ENCODE results near the gene ZNF474.

ZNF474 gene

DNA sequence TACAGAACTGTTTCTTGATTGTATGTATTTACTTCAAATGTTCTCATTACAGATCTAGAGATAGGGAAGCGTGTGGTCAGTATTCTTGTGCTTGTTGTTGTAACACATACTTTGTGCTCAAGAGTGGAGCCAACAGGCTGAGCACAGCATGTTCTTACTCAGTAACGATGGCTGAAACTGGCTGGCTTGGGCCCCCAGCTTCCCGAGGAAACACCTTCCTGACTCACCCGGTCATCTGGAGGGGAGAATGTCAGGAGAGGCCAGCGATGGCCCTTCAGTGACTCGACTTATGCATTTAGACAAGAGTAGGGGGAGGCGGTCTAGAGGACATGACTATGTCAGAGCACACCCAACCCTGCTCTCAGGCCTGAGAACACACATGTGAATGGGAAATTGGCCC lies 25.6 kb downstream of the ZNF474 start:
- no peak for DNase-seq

DNA sequence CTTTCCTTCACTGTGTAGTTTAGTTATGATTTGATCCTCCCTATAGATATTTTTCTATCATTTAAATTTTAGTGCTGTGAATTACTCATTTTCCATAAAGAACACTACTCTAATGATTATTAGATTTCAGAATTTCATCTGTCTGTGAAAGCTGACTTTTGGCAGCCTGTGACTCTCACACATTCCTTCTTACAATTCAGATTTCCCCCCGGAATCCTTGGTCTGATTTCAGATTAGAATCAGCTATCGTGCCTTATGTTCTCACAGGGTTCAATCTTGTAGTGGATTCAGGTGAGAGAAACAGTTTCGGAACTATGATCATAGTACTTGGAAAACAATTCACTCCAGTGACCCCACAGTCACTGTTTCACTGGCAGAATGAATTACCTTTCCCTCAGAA lies 26.2 kb downstream of the ZNF474 start:
- no peak for DNase-seq

DNA sequence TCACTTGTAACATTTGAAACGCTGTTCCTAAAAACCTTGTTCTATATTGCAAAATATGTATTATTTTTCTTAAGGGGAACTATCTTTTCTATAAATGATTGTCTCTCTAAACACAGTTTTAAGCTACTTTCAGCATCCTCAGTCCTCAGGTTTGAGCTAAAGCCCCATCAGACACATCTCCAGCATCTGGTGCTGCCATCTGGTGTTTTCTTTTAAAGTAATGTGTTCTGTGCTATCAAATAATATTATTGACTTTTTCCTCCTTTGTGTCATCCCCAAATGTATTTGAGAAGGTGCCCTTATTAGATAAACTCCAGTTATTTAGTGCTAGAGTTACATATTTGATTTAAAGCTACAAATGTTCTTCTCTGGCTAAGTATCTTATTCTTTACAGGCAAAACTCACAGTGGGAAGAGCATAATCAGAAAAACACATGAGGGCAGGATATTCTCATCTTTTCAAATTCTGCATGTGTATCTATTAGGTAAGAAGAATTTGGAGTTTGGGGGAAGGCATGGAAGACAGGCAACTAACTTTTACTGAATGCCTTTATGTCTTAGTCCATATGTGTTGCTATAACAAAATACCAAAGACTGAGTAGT lies 27.5 kb downstream of the ZNF474 start:
- no peak for DNase-seq

DNA sequence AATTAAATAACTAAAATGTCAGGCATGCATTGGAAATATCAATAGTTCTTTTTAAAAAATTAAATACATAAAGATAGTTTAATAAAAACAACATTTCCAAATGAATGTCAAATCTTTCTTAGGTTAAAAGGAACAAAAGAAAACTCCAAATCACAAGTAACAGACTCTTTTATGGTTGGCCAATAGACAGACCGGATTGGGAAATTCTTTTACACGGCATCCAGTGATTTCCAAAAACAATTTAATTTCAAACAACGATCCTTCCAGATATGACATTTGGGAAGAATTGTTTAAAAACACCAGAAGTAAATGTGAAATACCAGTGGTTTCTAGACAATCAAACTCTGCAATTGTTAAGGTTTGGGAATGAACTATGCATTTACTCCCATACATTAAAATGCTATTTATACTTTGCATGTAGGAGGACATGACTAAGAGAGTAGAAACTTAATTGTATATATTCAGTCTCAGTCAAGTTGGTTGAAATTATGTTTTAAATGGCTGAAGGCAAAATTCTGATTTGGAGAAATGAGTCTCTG lies 32.8 kb downstream of the ZNF474 start:
- no peak for DNase-seq

DNA sequence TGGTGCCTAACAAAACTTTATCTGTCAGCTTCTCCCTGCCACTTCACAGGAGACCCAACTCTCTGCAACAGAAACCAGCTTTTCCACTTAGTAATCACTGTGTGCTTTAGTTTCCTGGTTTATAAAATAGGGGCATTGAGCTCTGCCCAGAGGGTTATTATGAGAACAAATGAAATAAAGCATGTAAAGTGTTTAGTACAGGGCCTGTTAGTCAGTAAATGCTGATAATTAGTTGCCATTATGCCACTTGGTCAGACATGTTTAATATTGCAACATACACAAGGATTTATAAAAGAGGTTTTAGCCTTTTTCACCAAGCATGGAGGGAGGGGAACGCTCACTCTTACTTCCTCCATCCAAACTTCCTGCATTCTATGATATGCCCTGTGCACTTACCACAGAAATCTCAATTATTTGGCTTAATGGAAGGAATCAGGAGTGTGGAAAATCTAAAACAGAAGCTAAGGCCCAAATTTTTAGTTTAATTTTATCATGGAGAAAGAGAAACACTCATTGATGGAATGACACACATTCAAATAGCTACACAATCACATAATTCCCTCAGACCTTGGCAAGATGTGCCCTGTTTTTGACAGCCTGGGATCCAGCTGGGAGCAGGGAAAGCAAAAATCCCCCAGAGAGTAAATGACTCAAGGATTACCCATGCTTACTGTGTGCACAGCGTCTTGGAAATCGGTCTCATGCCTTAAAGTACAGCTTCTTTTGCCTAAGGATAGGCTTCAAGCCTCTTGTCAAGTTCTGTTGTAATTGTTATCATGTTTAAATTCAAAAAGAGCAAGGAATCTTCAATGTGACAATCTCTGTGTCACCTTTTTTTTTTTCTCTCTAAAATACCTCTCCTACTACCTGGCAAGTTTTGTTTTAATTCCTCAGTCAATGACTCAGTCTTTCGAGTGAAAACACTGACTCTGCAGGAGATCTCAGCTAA lies 34.0 kb downstream of the ZNF474 start:
- no peak for DNase-seq

DNA sequence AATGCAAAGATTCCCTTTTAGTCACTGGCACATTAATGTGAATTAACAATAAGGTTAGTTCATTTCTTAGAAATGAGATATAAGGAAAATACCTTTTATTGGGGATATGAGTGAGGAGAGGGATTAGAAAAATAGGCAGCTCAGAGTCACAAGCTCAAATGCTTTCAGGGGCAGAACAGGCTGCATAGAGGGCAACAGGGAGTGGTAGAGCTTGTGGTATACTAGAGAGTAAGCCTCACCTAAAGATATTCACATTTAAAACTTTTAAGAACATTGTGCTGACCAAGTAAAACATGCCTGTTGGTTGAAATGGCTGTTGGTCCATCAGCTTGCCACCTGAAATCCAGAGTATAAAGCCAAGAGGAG lies 34.7 kb downstream of the ZNF474 start:
- no peak for DNase-seq

DNA sequence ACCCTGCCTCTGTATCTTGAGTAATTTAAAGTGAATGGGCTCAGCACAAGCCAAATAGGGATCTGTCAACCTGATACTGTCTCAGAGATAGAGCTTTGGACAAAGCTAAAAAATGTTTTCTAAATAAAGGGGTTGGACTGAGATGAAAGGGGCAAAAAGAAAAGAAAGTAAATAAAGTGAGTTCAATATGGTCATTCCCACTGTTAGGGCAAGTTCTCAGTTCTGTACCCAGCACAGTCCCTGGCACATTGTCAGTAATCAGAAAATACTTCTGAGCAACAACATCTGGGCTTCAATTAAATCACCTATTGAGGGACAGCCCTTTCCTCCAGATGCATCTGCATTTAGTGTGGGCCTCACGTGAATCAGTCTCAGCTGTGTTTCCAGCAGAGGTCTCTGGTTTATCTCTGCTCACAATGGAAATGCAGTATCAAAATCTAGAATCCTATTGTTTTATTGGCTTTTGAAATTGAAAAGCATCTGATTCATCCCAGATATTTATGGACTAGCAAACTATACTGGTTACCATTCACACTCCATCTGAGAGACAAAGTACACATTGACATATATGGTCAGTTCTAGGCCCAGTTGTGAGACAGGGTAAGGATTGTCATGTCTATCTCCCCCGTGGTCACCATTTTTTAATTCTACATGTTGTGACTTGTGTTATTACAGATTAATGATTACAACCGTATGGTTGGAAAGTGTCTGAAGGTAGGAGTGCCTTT lies 35.6 kb downstream of the ZNF474 start:
- no peak for DNase-seq

DNA sequence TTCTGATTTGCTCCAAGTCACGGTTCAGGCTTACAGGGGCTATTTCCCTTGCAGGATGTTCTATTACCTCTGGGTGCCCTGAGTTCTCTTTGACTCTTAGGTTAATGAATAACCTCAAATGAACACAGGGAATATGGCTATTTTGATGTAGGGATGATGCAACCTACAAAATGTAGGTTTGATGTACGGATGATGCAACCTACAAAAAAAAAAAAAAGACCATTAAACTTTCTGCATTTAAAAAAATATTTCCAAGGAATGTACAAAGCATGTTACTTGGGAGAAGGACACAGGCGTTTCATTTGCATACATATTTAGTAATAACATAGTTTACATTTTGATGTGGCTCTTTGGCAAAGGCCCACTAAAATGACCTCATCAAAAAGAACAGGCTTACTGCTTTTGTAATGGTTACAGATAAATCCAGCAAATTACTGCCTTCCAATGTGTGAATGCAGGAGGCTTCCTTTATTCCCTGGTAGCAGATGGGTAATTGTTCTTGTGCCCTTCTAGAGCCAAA lies 36.3 kb downstream of the ZNF474 start:
- no peak for DNase-seq

DNA sequence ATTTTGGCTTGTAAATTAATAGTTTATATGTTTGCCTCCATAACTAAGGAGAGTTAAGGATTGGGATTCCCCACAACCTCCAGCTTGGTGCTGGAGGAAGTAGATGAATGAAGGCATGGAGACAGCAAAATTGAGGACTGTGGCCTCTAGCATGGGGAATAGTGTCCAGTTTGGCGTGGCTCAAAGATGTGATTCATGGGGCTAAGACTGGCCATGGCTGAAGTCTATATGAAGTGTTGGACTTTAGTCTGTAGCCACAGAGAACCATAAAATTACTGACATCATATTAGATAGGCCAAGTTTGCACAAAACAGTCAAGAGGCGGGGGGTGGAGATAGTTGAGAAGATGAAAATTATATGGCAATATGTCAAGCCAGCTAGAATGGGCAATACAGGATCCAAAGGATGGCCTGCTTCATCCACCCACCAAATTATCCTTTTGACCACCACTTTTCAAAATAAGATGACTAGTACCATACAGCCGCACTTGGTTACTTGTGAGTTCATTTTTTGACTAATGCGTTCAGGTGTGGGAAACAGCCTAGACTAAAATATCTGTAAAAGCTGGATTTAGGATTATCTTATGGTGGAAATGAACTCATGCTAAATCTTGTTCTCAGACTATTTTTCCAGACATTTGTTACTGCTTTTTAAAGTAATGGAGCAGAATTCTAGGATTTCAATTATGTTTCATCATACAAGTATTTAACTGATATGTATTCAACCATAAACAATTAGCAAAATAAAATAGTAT lies 40.2 kb downstream of the ZNF474 start:
- DNase-seq = no peak

DNA sequence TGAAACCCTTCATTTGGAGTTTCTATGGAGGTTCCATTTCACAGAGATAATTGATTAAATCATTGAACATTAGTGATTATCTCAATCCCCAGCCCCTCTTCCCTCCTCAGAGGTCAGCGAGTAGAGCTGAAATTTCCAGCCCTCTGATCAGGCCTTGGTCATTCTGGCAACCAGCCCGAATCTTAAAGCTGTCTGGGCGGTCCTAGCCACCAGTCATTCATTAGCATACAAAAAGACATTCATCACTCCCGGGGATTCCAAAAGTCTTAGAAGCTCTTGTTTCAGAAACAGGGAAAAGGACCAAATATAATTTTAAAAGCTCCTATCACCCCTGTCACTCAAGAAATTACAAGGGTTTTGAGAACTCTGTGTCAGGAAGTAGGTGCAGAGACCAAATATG lies 41.3 kb downstream of the ZNF474 start:
- no peak for DNase-seq

DNA sequence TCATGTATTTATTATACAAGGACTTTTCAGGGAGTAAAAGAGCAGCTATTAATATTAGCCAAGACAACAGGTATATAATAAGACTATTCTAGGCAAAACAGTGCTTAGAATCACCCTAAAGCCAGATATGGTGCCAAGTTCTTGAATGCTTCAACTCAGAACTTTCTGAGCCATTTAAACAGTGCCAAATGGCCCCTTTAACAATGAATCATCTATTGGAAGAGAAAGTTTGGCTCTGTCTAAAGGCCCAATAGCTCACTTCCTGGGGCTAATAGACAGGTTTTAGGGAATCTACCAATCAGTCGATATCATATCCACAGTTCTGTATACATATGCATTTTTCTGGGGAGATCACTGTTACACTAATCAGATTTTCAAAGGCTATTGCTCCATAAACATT lies 42.9 kb downstream of the ZNF474 start:
- DNase-seq = no peak

DNA sequence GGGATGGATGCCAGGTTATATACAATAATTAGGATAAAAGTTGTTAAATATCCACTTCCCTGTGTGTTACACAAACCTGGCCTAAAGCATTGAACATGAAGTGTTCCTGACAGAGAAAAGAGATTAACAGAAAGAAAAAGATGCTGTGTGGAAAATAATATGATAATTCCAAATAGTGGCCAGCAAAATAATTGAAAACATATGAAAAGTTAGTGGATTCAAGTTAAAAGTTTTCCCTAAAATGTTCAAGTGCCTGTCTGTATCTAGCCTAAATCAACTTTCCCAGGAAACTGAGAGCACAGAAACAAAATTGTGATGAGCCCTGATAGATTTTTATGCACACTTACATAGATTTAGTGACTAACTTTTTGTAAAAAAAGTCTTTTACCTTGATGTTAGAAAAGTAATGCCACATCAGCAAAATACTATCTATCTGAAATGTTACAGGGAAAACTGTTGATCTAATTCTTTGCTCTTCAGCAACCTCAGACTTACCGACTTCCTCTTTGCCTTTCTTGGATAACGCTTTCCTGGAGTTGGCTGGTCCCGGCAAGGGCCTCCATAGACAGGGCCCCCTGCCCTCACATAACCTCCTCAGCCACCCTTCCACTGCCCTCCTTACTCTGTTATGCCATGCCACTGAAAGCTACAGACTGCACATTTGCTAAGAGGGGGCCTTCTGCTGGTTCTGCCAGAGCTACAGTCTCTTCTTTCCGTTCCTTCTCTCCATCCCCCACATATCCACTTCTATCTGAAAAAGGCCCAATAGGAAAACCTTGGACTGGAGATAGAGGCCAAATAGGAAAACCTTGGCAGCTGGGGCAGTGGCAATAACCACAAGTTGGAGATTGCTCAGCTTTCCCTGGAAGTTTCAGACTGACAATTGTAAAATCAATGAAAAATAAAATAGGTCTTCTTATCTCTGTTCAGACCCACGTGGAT lies 44.4 kb downstream of the ZNF474 start:
- DNase-seq = no peak

DNA sequence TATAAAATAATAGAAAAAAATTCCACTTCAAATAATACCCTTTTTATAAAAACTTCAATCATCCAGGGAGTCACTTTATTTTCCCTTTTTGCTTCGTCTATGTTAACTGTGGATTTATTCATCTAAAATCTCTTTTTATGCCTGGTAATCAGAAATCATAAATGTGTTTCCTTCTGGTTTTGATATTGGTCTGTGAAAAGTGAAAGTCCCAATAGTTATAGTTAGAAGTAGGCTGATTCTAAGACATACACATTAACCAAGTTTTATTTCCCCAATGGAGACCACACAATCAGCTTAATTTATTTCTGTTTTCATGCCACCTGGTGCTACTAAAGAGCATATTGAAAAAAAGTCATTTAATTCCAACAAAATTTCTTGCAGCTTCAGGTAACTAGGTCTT lies 45.7 kb downstream of the ZNF474 start:
- no peak for DNase-seq

DNA sequence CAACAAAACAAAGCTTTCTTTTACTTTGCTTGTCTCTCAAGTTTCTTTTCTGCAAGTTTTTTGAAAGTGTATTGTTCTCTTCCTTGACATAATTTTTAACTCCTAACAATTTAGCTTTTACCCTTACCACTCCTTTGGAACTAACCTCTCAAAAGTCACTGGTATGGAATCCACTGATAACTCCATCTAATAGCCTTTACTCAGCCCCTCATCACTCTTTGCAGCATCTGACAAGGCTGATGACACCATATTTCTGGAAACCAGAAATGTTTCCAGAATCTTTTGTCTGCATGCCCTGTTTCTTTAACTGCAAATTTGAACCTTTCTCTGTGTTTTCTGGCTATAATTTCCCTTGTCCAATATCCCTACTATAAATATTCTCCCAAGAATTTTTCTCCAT lies 46.5 kb downstream of the ZNF474 start:
- no peak for DNase-seq

DNA sequence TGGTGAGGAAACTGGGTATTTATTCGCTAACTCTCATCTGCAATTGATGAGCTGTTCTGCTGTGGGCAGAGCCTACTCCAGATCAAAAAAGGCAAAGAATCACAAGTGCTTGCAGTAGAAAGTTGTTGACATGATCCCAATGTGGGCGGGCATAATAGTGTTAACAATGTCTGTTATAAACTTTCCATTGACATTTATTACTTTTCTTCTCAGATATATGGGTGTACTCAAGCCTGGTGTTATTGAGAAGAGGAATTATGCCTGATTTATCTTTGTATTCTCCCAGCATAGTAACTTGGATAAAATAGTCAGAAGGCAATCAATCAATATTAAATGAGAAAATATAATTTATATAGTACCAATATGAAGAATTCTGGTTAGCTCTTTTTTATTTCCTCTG lies 47.8 kb downstream of the ZNF474 start:
- no peak for DNase-seq

DNA sequence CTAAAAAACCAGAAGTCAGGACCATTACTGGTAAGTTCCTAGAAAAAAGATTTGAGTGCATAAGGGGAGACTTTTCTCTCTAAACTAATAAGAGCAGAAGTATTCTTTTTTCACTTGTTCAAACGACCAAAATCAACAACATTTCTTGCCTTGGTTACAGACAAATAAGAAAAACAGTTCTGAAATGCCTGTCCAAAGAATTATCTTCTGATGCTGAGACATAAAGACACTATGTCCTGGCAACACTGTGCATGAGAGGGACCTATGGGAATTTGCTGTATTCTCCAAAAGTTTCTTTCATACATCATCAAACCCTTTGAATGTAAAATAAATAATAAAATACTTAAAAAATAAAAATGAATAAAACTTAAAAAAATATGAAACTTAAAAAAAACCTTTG lies 50.4 kb downstream of the ZNF474 start:
- no peak for DNase-seq

DNA sequence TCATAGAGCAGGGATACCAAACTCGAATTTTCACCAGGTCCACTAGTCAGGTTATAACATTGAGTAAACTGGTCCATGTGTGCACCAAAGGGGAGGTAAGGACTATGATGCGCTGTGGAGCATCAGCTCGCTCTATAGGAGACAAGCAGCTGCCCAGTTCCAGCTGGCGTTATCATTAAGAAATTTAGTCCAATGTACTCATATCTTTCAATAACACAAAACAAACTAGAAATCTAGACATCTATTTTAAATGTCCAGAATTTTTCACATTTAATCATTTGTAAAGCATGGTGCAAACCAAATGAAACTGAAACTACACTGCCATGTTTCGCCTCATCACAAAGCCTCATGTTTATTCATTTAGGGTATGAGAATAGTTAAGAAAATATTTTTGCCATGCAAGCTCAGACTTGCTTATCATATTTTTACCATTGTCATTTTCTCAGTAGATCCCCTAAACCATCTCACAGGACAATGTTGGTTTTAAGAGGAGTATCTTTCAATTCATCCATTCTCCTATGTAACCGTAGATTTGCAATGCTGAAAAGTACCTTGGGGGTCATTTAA lies 50.9 kb downstream of the ZNF474 start:
- DNase-seq = no peak

DNA sequence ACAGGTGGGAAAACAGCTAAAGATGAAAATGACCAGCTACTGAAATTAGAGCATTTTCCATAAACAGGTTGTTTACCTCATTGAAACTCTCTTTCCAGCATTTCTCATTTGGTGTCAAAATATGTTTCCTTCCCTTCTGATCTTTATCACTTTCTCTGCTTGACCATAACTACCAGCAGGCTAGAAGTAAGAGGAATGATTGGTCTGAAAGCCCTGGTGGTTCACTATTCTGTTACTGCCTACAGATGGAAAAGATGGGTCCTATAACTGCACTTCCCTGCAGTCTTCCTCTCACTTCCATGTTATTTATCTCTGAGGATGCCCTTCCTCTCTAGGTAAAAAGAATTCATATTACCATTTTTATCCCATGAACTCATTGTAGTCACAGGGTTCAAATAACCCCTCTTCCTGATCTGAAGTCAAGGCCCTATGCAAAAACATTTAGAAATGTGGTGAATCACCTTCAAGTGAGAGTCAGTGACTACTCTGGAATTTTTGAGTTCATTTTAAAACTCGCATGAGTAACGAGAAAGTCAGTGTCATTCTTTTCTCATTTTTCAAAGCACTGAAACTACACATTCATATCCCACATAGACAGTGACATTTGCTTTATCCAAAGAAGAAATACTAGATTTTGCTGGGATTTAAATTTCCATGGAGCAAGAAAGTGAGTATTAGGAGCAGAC lies 51.7 kb downstream of the ZNF474 start:
- DNase-seq = no peak

DNA sequence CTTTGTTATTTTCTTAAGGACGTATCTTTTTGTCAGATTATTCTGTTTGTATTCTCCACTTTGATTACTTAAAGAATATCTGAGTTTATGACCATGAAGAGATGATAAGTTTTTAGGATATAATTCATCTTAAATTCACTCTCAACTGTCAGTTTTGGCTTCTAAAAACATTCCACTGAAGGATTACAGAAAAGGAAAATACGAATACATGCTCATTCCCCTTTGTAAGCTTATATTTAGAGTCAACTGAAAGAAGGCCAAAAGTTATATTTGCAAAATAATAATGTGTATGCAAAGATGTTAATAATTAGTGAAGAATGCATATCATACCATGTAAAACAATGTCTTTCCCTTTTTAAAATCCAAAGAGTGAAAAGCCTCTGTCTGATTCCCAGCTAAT lies 52.5 kb downstream of the ZNF474 start:
- DNase-seq = no peak

DNA sequence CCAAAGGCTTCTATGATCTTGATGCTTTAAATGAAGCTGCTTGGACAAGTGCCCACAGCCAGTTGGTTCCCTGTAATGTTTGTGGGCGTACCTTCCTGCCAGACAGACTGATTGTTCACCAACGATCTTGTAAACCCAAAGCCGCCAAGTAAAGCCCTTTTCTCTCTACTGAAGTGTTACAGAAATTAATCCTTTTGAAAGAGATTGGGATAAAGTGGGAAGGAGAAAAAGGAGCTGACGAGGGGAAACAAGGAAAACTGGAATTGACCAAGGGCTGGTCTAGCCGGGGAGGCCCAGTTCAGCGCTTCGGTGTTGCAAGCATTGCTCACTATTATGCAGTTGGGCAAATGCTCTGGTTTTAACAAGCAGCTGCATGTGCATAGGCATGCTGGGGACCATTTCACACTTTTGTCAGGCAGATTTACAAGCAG lies 53.2 kb downstream of the ZNF474 start:
- no peak for DNase-seq
